Spleen (tissue), 11 donors: ENCODE data around the gene DMBT1. TPM values are rescaled to one million over a fixed set of nuclear protein-coding genes. Genes with fewer than 3 reads are reported as not detected.

Experiments used
- DNase-seq: peaks from one replicate; pipeline ENCODE4 v3.0.0-alpha.2; 2020
- H3K27ac ChIP-seq, 8 donors: fragments of 200-600 bp; sonication (generic) in 7 of 8; 1 replicate in 4 of 8; 2 replicates in 4 of 8; pipeline versions ENCODE4 v1.5.0 to v1.8.0; 2016 to 2021; ENCODE audit warnings: inconsistent platforms in 4 of 8, mild to moderate bottlenecking in 4 of 8, moderate library complexity in 1 of 8
- H3K27me3 ChIP-seq, 7 donors: fragments of 200-600 bp; sonication (generic) in 6 of 7; replicated peaks in 1 of 7; 1 replicate in 4 of 7; 2 replicates in 3 of 7; pipeline versions ENCODE4 v1.5.0 to v1.8.0; 2016 to 2021; ENCODE audit warnings: inconsistent platforms in 3 of 7, mild to moderate bottlenecking in 1 of 7
- H3K36me3 ChIP-seq, 6 donors: fragments of 200-600 bp; sonication (generic) in 5 of 6; 1 replicate in 4 of 6; 2 replicates in 2 of 6; pipeline versions ENCODE4 v1.5.0 to v1.8.0; 2016 to 2021; ENCODE audit warnings: inconsistent platforms in 2 of 6
- H3K4me1 ChIP-seq, 6 donors: fragments of 200-600 bp; sonication (generic) in 5 of 6; 1 replicate in 3 of 6; 2 replicates in 3 of 6; pipeline versions ENCODE4 v1.5.0 to v1.8.0; 2016 to 2021; ENCODE audit warnings: inconsistent platforms in 3 of 6
- H3K4me3 ChIP-seq, 8 donors: fragments of 200-600 bp; sonication (generic) in 7 of 8; 1 replicate in 4 of 8; 2 replicates in 4 of 8; pipeline versions ENCODE4 v1.5.0 to v1.8.0; 2016 to 2021; ENCODE audit warnings: inconsistent platforms in 4 of 8, mild to moderate bottlenecking in 4 of 8, moderate library complexity in 2 of 8
- H3K9me3 ChIP-seq, 8 donors: fragments of 200-600 bp; sonication (generic) in 7 of 8; 1 replicate in 4 of 8; 2 replicates in 4 of 8; pipeline versions ENCODE4 v1.5.0 to v1.8.0; 2016 to 2021; ENCODE audit warnings: inconsistent platforms in 4 of 8
- CTCF ChIP-seq, 11 experiments: fragments of 200-600 bp in 7 of 11; fragments of 450-650 bp in 4 of 11; sonication (generic) in 4 of 11; IDR thresholded peaks in 8 of 11; conservative IDR thresholded peaks in 3 of 11; 1 replicate in 7 of 11; 2 replicates in 4 of 11; pipeline versions ENCODE4 v1.4.0 to v1.8.0; 2016 to 2021; ENCODE audit warnings: antibody characterized with exemption in 11 of 11, inconsistent platforms in 4 of 11, mild to moderate bottlenecking in 1 of 11
- POLR2A ChIP-seq, 3 donors: fragments of 450-650 bp; IDR thresholded peaks; one replicate each; pipeline ENCODE4 v1.5.1; 2017; ENCODE audit warnings: antibody characterized with exemption in 3 of 3, mild to moderate bottlenecking in 1 of 3
- POLR2AphosphoS5 ChIP-seq, 3 donors: sonication (generic); formaldehyde crosslinking; IDR thresholded peaks; one replicate each; pipeline ENCODE4 v1.5.1; 2017; ENCODE audit warnings: antibody characterized with exemption in 3 of 3
- WGBS, 5 donors: extraction: QIAGEN DNeasy Blood & Tissue Kit in 3 of 5; methylation state at CpG; one replicate each; pipeline versions ENCODE4 v1.1.5 to v1.1.7; 2013 to 2018; 5-methylcytosine and 5-hydroxymethylcytosine counted together
- intact Hi-C: fragments of 100-400 bp; cut with DNase I; formaldehyde crosslinking; loops from one replicate; pipeline ENCODE4 v1.15.0; 2023; ENCODE audit warnings: low total_unique reads
- polyA plus RNA-seq, 3 donors: library from polyadenylated mRNA; stranded (reverse); fragments of 200-250 nt; gene quantifications; one replicate each; pipeline ENCODE4 v1.2.1, GENCODE V29; 2013
- total RNA-seq, 7 donors: library from RNA; depleted of rRNA in 3 of 7; stranded (reverse); fragments of >200 nt in 3 of 7; fragmentation: NEBNext Ultra II Directional in 4 of 7; extraction: Animal tissue kit (Norgen Biotek cat#: 25700) in 4 of 7; gene quantifications; one replicate each; pipeline versions ENCODE4 v1.1.0 to v1.2.1, GENCODE V29; 2016 to 2021
- donor health status: healthy with polysubstance abuse.
- donor health status: DM: no; HTN: no; CAD: no; lungs with moderate emphysema.
- donor health status: DM: no; HTN: no; CAD: no.
- donor health status: Bipolar disorder and iron deficiency.
- donor health status: healthy.
- donor health status: DM: no; HTN: no; CAD: no.
- donor health status: DM: yes; HTN: yes; CAD: no.

Gene DMBT1
- total and polyA plus RNA-seq, 10 donors = 0.02 to 0.29 (median 0.03) TPM; not detected in 6

GRCh38 chr10:122660696-122661095 lies 100.1 kb downstream of the DMBT1 start:
- TF ChIP-seq POLR2AphosphoS5 (IDR thresholded peaks at IDR 0.05) = no peak
- TF ChIP-seq CTCF (IDR thresholded peaks at IDR 0.05 in 8 of 11, conservative IDR thresholded peaks at IDR 0.05 in 3 of 11) = no peak
- TF ChIP-seq POLR2A (IDR thresholded peaks at IDR 0.05) = no peak
- Histone ChIP-seq H3K4me3 (no peak overlapping the region), H3K36me3 (no peaks in the 10 kb centered on the region), H3K27ac (no peak overlapping the region), H3K27me3 (peaks cover 0 to 9% (median 0%) of the 10 kb centered on the region in 7 donors), H3K9me3 (no peaks in the 10 kb centered on the region), H3K4me1 (no peaks in the 10 kb centered on the region)
- peak; percentile 59 for DNase-seq
- WGBS, 5 donors = 62 to 81% (median 79%) methylated on average over 6 of the region's 6 CpGs
- intact Hi-C loops = no loop called here

- intact Hi-C loops = no loop called here
- DNase-seq = no peak
- WGBS, 5 donors = 61 to 72% (median 68%) methylated on average over 6 of the region's 6 CpGs
Measured at GRCh38 chr10:122662231-122662630, 101.7 kb downstream of the DMBT1 start.

GRCh38 chr10:122663516-122664130 lies 103.1 kb downstream of the DMBT1 start:
- TF ChIP-seq CTCF (IDR thresholded peaks at IDR 0.05 in 8 of 11, conservative IDR thresholded peaks at IDR 0.05 in 3 of 11) (no peak), POLR2AphosphoS5 (IDR thresholded peaks at IDR 0.05) (no peak), POLR2A (IDR thresholded peaks at IDR 0.05) (no peak)
- Histone ChIP-seq H3K36me3 (no peaks in the 10 kb centered on the region), H3K27ac (no peak overlapping the region), H3K9me3 (no peaks in the 10 kb centered on the region), H3K4me1 (no peaks in the 10 kb centered on the region), H3K27me3 (peaks cover 0 to 9% (median 0%) of the 10 kb centered on the region in 7 donors), H3K4me3 (no peak overlapping the region)
- intact Hi-C loops = no loop called here
- no peak for DNase-seq
- WGBS, 5 donors = 76 to 89% (median 85%) methylated on average over 5 of the region's 5 CpGs

More at GRCh38 chr10:122662231-122662630, 101.7 kb downstream of the DMBT1 start:
- Histone ChIP-seq H3K4me1 (no peaks in the 10 kb centered on the region), H3K36me3 (no peaks in the 10 kb centered on the region), H3K27ac (no peak overlapping the region), H3K9me3 (no peaks in the 10 kb centered on the region), H3K4me3 (no peak overlapping the region), H3K27me3 (peaks cover 0 to 9% (median 0%) of the 10 kb centered on the region in 7 donors)
- TF ChIP-seq CTCF (IDR thresholded peaks at IDR 0.05 in 8 of 11, conservative IDR thresholded peaks at IDR 0.05 in 3 of 11) (no peak), POLR2AphosphoS5 (IDR thresholded peaks at IDR 0.05) (no peak), POLR2A (IDR thresholded peaks at IDR 0.05) (no peak)

- no peaks in the 10 kb centered on the region for H3K9me3 ChIP-seq
- H3K4me1 ChIP-seq = no peaks in the 10 kb centered on the region
- no peaks in the 10 kb centered on the region for H3K36me3 ChIP-seq
- TF ChIP-seq POLR2AphosphoS5 (IDR thresholded peaks at IDR 0.05) = no peak
- TF ChIP-seq POLR2A (IDR thresholded peaks at IDR 0.05) = no peak
- TF ChIP-seq CTCF (IDR thresholded peaks at IDR 0.05 in 8 of 11, conservative IDR thresholded peaks at IDR 0.05 in 3 of 11) = no peak
- DNase-seq = no peak
- no peak overlapping the region for H3K27ac ChIP-seq
- no peak overlapping the region for H3K4me3 ChIP-seq
- 63 to 88% (median 77%) methylated on average over 8 of the region's 8 CpGs for WGBS, 5 donors
- intact Hi-C loops = no loop called here
- H3K27me3 ChIP-seq = peaks cover 0 to 9% (median 0%) of the 10 kb centered on the region in 7 donors
Measured at GRCh38 chr10:122664501-122664900, 103.9 kb downstream of the DMBT1 start.
